Activated CD4-positive, alpha-beta T cell treated with anti-CD3 and anti-CD28 coated beads for 24 hours (primary cell): Measurements from ENCODE around the gene LRTM2.

Experiments used
- DNase-seq, 2 donors: peaks; one replicate each; pipeline ENCODE4 v3.0.0-alpha.2; 2020; ENCODE audit warnings: low read depth in 2 of 2

Gene LRTM2

GRCh38 chr12:1883513-1883912 is 63.1 kb downstream of the LRTM2 start:
- DNase-seq, result no peak

- DNase-seq, result no peak
Measured at GRCh38 chr12:1884651-1885050, 64.3 kb downstream of the LRTM2 start.

GRCh38 chr12:1885082-1885596 is 64.8 kb downstream of the LRTM2 start:
- DNase-seq, result no peak

GRCh38 chr12:1885599-1886245 is 65.4 kb downstream of the LRTM2 start:
- DNase-seq, result no peak
